CD14-positive monocyte (primary cell): ENCODE data around the gene TRIM3. TPM values are rescaled to one million over a fixed set of nuclear protein-coding genes. Genes with fewer than 3 reads are reported as not detected.

Experiments
- DNase-seq, 3 donors: peaks; one replicate each; pipeline ENCODE4 v3.0.0-alpha.2; 2011 to 2022
- H2AFZ ChIP-seq: 2 replicates; pipeline ENCODE4 v1.6.0; 2012; ENCODE audit warnings: mild to moderate bottlenecking, low read depth, low read length, inconsistent platforms; ENCODE audit not compliant: insufficient read depth, poor library complexity, severe bottlenecking
- H3K27ac ChIP-seq, 2 donors: 1 replicate in 1 of 2; 2 replicates in 1 of 2; pipeline ENCODE4 v1.5.1; 2012 to 2013; ENCODE audit warnings: low read length in 2 of 2, control low read depth in 1 of 2, inconsistent platforms in 1 of 2, low read depth in 1 of 2, mild to moderate bottlenecking in 1 of 2
- H3K27me3 ChIP-seq, 2 donors: one replicate each; pipeline versions ENCODE4 v1.6.0 to v1.6.1; 2011 to 2013; ENCODE audit warnings: low read length in 2 of 2; ENCODE audit not compliant: control insufficient read depth in 2 of 2, insufficient read depth in 2 of 2
- H3K36me3 ChIP-seq, 2 donors: replicated peaks in 1 of 2; 1 replicate in 1 of 2; 2 replicates in 1 of 2; pipeline versions ENCODE4 v1.5.1 to v1.6.1; 2012 to 2013; ENCODE audit warnings: low read length in 2 of 2, control low read depth in 1 of 2, inconsistent platforms in 1 of 2, mild to moderate bottlenecking in 1 of 2; ENCODE audit not compliant: insufficient read depth in 2 of 2, control insufficient read depth in 1 of 2
- H3K4me1 ChIP-seq, 2 donors: 1 replicate in 1 of 2; 2 replicates in 1 of 2; pipeline versions ENCODE4 v1.5.1 to v1.6.1; 2012 to 2013; ENCODE audit warnings: low read length in 2 of 2, control low read depth in 1 of 2, inconsistent platforms in 1 of 2, mild to moderate bottlenecking in 1 of 2, moderate library complexity in 1 of 2; ENCODE audit not compliant: insufficient read depth in 2 of 2, control insufficient read depth in 1 of 2
- H3K4me2 ChIP-seq: replicated peaks from 2 replicates; pipeline ENCODE3; 2012; ENCODE audit warnings: low read length, moderate library complexity, mild to moderate bottlenecking; ENCODE audit not compliant: poor library complexity, severe bottlenecking; ENCODE audit errors: extremely low read depth
- H3K4me3 ChIP-seq, 3 experiments: fragments of 200-600 bp in 1 of 3; sonication (generic) in 1 of 3; replicated peaks in 1 of 3; 1 replicate in 2 of 3; 2 replicates in 1 of 3; pipeline ENCODE4 v1.5.1; 2011 to 2013; ENCODE audit warnings: low read length in 3 of 3, mild to moderate bottlenecking in 3 of 3, control low read depth in 2 of 3, low read depth in 2 of 3, inconsistent platforms in 1 of 3, moderate library complexity in 1 of 3
- H3K79me2 ChIP-seq: 2 replicates; pipeline ENCODE4 v1.6.0; 2012; ENCODE audit warnings: mild to moderate bottlenecking, control low read depth, inconsistent platforms, low read length, moderate library complexity; ENCODE audit not compliant: insufficient read depth
- H3K9ac ChIP-seq: 2 replicates; pipeline ENCODE4 v1.6.0; 2017; ENCODE audit warnings: low read length, mild to moderate bottlenecking; ENCODE audit not compliant: insufficient read depth, poor library complexity, severe bottlenecking
- H3K9me3 ChIP-seq, 2 donors: replicated peaks in 1 of 2; 1 replicate in 1 of 2; 2 replicates in 1 of 2; pipeline versions ENCODE4 v1.5.1 to v1.6.1; 2012 to 2013; ENCODE audit warnings: low read length in 2 of 2, control low read depth in 1 of 2; ENCODE audit not compliant: control insufficient read depth in 1 of 2, insufficient read depth in 1 of 2
- H4K20me1 ChIP-seq: 2 replicates; pipeline ENCODE4 v1.6.0; 2012; ENCODE audit warnings: mild to moderate bottlenecking, low read length, control low read depth, moderate library complexity; ENCODE audit not compliant: insufficient read depth
- H3K27ac Mint-ChIP-seq, 7 donors: one replicate each; pipeline ENCODE4 v1.8.0; 2020; ENCODE audit warnings: mild to moderate bottlenecking in 7 of 7, mixed read lengths in 7 of 7, moderate library complexity in 6 of 7, inconsistent platforms in 2 of 7
- H3K27me3 Mint-ChIP-seq, 3 donors: one replicate each; pipeline ENCODE4 v1.8.0; 2021 to 2022; ENCODE audit warnings: low read depth in 3 of 3, mild to moderate bottlenecking in 3 of 3, mixed read lengths in 3 of 3, moderate library complexity in 3 of 3, inconsistent platforms in 1 of 3
- H3K36me3 Mint-ChIP-seq, 2 donors: one replicate each; pipeline ENCODE4 v1.8.0; 2020; ENCODE audit warnings: mixed read lengths in 2 of 2, inconsistent platforms in 1 of 2, mild to moderate bottlenecking in 1 of 2
- H3K4me1 Mint-ChIP-seq: one replicate; pipeline ENCODE4 v1.8.0; 2020; ENCODE audit warnings: mild to moderate bottlenecking, mixed read lengths
- H3K4me3 Mint-ChIP-seq, 2 donors: one replicate each; pipeline ENCODE4 v1.8.0; 2020; ENCODE audit warnings: mild to moderate bottlenecking in 2 of 2, mixed read lengths in 2 of 2, moderate library complexity in 1 of 2
- H3K9me3 Mint-ChIP-seq, 7 donors: one replicate each; pipeline ENCODE4 v1.8.0; 2020 to 2022; ENCODE audit warnings: mixed read lengths in 7 of 7, mild to moderate bottlenecking in 6 of 7, moderate library complexity in 6 of 7, inconsistent platforms in 2 of 7
- CTCF ChIP-seq: fragments of 200-600 bp; IDR thresholded peaks from one replicate; pipeline ENCODE4 v1.8.0; 2022; ENCODE audit warnings: antibody characterized with exemption, mild to moderate bottlenecking
- WGBS: methylation state at CpG from one replicate; pipeline ENCODE4 v1.1.5; 2013; ENCODE audit warnings: missing lambda C conversion rate; ENCODE audit not compliant: insufficient coverage; 5-methylcytosine and 5-hydroxymethylcytosine counted together
- intact Hi-C, 2 donors: fragments of 100-400 bp; cut with micrococcal nuclease; formaldehyde crosslinking; loops; one replicate each; pipeline versions ENCODE4 v1.15.0 to v1.15.1; 2023
- polyA plus RNA-seq, 3 donors: library from polyadenylated mRNA; depleted of rRNA in 1 of 3; unstranded in 2 of 3; stranded (reverse) in 1 of 3; fragments of 300-500 nt in 2 of 3; fragments of >200 nt in 1 of 3; fragmentation: Illumina TruSeq in 2 of 3; gene quantifications; 1 replicate in 2 of 3; 2 replicates in 1 of 3; pipeline ENCODE4 v1.2.3, GENCODE V29; 2012 to 2021

Gene TRIM3
- polyA plus RNA-seq, 3 donors: 1.7 to 36.2 (median 3.3) TPM

DNA sequence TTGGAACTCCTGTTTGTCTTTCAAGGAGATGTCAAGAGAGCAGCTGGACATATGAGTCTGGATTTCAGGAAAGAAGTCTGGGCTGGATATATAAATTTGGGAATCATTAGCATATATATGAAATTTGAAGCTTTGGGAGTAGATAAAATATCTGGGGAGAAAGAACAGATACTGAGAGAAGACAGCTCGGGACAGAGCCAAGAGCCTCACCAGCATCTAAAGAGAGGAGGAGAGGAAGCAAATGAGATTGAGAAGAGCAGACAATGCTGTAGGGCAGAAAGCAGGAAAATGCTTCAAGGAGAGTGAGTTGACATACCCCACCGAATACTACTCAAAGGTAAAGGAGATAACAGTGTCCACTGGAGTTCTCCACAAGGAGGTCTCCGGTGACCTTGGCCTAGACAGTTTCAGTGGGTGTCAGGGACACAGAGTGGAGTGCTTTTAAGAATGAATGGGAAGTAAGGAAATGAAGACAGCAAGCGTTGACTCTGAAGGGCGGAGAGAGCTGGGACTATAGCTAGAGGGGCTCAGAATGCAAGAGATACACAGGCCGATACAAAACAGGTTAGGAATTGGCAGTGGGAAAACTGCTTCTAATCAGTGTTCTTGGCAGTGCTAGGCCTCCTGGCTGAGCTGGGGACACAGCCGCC lies 55.7 kb downstream of the TRIM3 start:
- peaks cover 33 to 44% of the 10 kb centered on the region in 2 donors for H3K27me3 ChIP-seq
- peak overlapping the region; percentile 90 for H3K4me2 ChIP-seq
- peaks cover 26 to 36% of the 10 kb centered on the region in 2 donors for H3K4me1 ChIP-seq
- H4K20me1 ChIP-seq: no peaks in the 10 kb centered on the region
- Mint-ChIP-seq H3K27ac (no peak overlapping the region), H3K4me1 (peaks cover 5% of the 10 kb centered on the region), H3K9me3 (peaks cover 0 to 4% (median 0%) of the 10 kb centered on the region in 7 donors), H3K36me3 (peaks cover 0 to 5% of the 10 kb centered on the region in 2 donors), H3K27me3 (peaks cover 24 to 36% (median 34%) of the 10 kb centered on the region in 3 donors), H3K4me3 (no peak overlapping the region)
- intact Hi-C loops: no loop called here
- no peaks in the 10 kb centered on the region for H3K36me3 ChIP-seq
- no peak overlapping the region for H3K9ac ChIP-seq
- peak overlapping the region; percentile 94 for H2AFZ ChIP-seq
- H3K27ac ChIP-seq: no peak overlapping the region
- no peak for DNase-seq
- H3K4me3 ChIP-seq: peak overlapping the region in 1 of 3 experiments; percentile 89
- 57% methylated on average over 6 of the region's 7 CpGs for WGBS
- no peaks in the 10 kb centered on the region for H3K79me2 ChIP-seq
- TF ChIP-seq CTCF: no peak
- no peaks in the 10 kb centered on the region for H3K9me3 ChIP-seq

GRCh38 chr11:6415797-6416196 lies 57.9 kb downstream of the TRIM3 start:
- Mint-ChIP-seq H3K4me3 (no peak overlapping the region), H3K27ac (no peak overlapping the region), H3K9me3 (peaks cover 0 to under 1% (median 0%) of the 10 kb centered on the region in 7 donors), H3K4me1 (peaks cover 5% of the 10 kb centered on the region), H3K36me3 (peaks cover 0 to 3% of the 10 kb centered on the region in 2 donors), H3K27me3 (peaks cover 12 to 17% (median 14%) of the 10 kb centered on the region in 3 donors)
- Histone ChIP-seq H3K79me2 (no peaks in the 10 kb centered on the region), H3K4me1 (peaks cover 26 to 36% of the 10 kb centered on the region in 2 donors), H3K4me3 (no peak overlapping the region), H3K9me3 (no peaks in the 10 kb centered on the region), H2AFZ (no peak overlapping the region), H4K20me1 (no peaks in the 10 kb centered on the region), H3K27me3 (peaks cover 21 to 29% of the 10 kb centered on the region in 2 donors), H3K36me3 (no peaks in the 10 kb centered on the region), H3K9ac (no peak overlapping the region), H3K4me2 (no peak overlapping the region), H3K27ac (peak overlapping the region in 1 of 2 donors; percentile 50)
- WGBS: 91% methylated on average over 6 of the region's 6 CpGs
- intact Hi-C loops: no loop called here
- TF ChIP-seq CTCF: no peak
- DNase-seq: no peak
